ENCODE measurements around the gene LOXL4. TPM values are rescaled to one million over a fixed set of nuclear protein-coding genes. Genes with fewer than 3 reads are reported as not detected.

The LOXL4 gene
- total RNA-seq, 1 experiment from 2014 or later, result 1.3 TPM

GRCh38 chr10:98306501-98306900, 38.5 kb upstream of the LOXL4 start:
- H3K27ac ChIP-seq (ENCODE audit: low read depth, low read length), result no peak overlapping the region
- DNase-seq (ENCODE audit: low read depth, low spot score) (no peak), ATAC-seq (no peak)
- H3K27me3 ChIP-seq (ENCODE audit: insufficient read depth, low read length), result 0 out of 2 replicates have a peak, but pooled peaks cover 6% of the 10 kb centered on the region
- H3K9me2 ChIP-seq (ENCODE audit: insufficient read depth), result no peaks in the 10 kb centered on the region
- intact Hi-C loops (cut with micrococcal nuclease), result no loop called here
- no peaks in the 10 kb centered on the region for H4K20me1 ChIP-seq (ENCODE audit: insufficient read depth)
- H3K4me1 ChIP-seq (ENCODE audit: control insufficient read depth in 1 of 2, insufficient read depth in 2 of 2, low read length in 2 of 2), result peaks cover 2 to 10% of the 10 kb centered on the region in 2 experiments; a peak in 2 of 4 replicates
- no peaks in the 10 kb centered on the region for H3K79me2 ChIP-seq (ENCODE audit: insufficient read depth, low read length)
- CTCF ChIA-PET, result no interaction called here
- no peak for TF ChIP-seq ZFX (IDR thresholded peaks at IDR 0.05)
- TF ChIP-seq, protein P1, sequence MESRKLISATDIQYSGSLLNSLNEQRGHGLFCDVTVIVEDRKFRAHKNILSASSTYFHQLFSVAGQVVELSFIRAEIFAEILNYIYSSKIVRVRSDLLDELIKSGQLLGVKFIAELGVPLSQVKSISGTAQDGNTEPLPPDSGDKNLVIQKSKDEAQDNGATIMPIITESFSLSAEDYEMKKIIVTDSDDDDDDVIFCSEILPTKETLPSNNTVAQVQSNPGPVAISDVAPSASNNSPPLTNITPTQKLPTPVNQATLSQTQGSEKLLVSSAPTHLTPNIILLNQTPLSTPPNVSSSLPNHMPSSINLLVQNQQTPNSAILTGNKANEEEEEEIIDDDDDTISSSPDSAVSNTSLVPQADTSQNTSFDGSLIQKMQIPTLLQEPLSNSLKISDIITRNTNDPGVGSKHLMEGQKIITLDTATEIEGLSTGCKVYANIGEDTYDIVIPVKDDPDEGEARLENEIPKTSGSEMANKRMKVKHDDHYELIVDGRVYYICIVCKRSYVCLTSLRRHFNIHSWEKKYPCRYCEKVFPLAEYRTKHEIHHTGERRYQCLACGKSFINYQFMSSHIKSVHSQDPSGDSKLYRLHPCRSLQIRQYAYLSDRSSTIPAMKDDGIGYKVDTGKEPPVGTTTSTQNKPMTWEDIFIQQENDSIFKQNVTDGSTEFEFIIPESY (IDR thresholded peaks at IDR 0.05; ENCODE audit: extremely low read depth, insufficient replicate concordance, low read length), result no peak
- TF ChIP-seq YY1 (IDR thresholded peaks at IDR 0.05; ENCODE audit: extremely low read depth, insufficient replicate concordance, low read depth, low read length), result no peak
- no peak for TF ChIP-seq JUND (IDR thresholded peaks at IDR 0.05)
- no peak for TF ChIP-seq RAD21 (IDR thresholded peaks at IDR 0.05; ENCODE audit: low read depth)
- TF ChIP-seq SRF (IDR thresholded peaks at IDR 0.05; ENCODE audit: low read depth), result no peak
- TF ChIP-seq CEBPB (IDR thresholded peaks at IDR 0.05; ENCODE audit: low read depth), result no peak
- no peak for TF ChIP-seq FOSL1 (IDR thresholded peaks at IDR 0.05; ENCODE audit: low read depth)
- TF ChIP-seq CTCF (IDR thresholded peaks at IDR 0.05 in 2 of 3, conservative IDR thresholded peaks at IDR 0.05 in 1 of 3; ENCODE audit: borderline replicate concordance in 1 of 3, insufficient read depth in 1 of 3, low read depth in 2 of 3, low read length in 2 of 3), result no peak
- no peak for TF ChIP-seq TCF7L2 (IDR thresholded peaks at IDR 0.05; ENCODE audit: borderline replicate concordance, extremely low read depth, insufficient read depth, insufficient read length)
- no peak for TF ChIP-seq SP1 (IDR thresholded peaks at IDR 0.05; ENCODE audit: low read depth)
- TF ChIP-seq, protein P2, sequence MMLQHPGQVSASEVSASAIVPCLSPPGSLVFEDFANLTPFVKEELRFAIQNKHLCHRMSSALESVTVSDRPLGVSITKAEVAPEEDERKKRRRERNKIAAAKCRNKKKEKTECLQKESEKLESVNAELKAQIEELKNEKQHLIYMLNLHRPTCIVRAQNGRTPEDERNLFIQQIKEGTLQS (IDR thresholded peaks at IDR 0.05), result no peak
- no peak for TF ChIP-seq MAX (IDR thresholded peaks at IDR 0.05)
- TF ChIP-seq REST (IDR thresholded peaks at IDR 0.05; ENCODE audit: low read depth), result no peak
- TF ChIP-seq EZH2phosphoT487 (IDR thresholded peaks at IDR 0.05; ENCODE audit: borderline replicate concordance), result no peak
- TF ChIP-seq SIN3A (IDR thresholded peaks at IDR 0.05; ENCODE audit: low read depth), result no peak
- TF ChIP-seq POLR2AphosphoS5 (IDR thresholded peaks at IDR 0.05; ENCODE audit: low read depth, low read length), result no peak
- POLR2A ChIA-PET, result no interaction called here
- H3K36me3 ChIP-seq (ENCODE audit: control insufficient read depth in 1 of 2, insufficient read depth in 2 of 2, low read length in 2 of 2), result no peaks in the 10 kb centered on the region
- H3K9ac ChIP-seq (ENCODE audit: low read length), result no peak overlapping the region
- H3K9me3 ChIP-seq (ENCODE audit: control insufficient read depth in 1 of 2, insufficient read depth in 1 of 2, low read depth in 1 of 2, low read length in 2 of 2), result no peaks in the 10 kb centered on the region
- H3K4me2 ChIP-seq (ENCODE audit: low read length), result no peak overlapping the region
- no peak overlapping the region for H3K4me3 ChIP-seq (replicated peaks in 1 of 2; ENCODE audit: low read depth in 1 of 2, low read length in 2 of 2)
- RAD21 ChIA-PET (ENCODE audit: low non-redundant PET in 1 of 2, low total read pairs in 2 of 2, uncharacterized antibody in 2 of 2, unreplicated experiment in 2 of 2), result no interaction called here
- BruUV-seq (replicated peaks), result no TSS peak
- no peak overlapping the region for H2AFZ ChIP-seq (ENCODE audit: low read depth, low read length, poor library complexity, severe bottlenecking)
